Suprapubic skin (tissue), 4 donors: ENCODE measurements around the gene MCF2L2. TPM values are rescaled to one million over a fixed set of nuclear protein-coding genes. Genes with fewer than 3 reads are reported as not detected.

Experiments
- DNase-seq, 2 donors: peaks; one replicate each; pipeline ENCODE4 v3.0.0-alpha.2; 2019; ENCODE audit warnings: low spot score in 2 of 2
- H3K27ac ChIP-seq: fragments of 200-600 bp; sonication (generic); one replicate; pipeline ENCODE4 v1.5.1; 2019
- H3K27me3 ChIP-seq: fragments of 200-600 bp; sonication (generic); one replicate; pipeline ENCODE4 v1.5.1; 2019
- H3K36me3 ChIP-seq: fragments of 200-600 bp; sonication (generic); one replicate; pipeline ENCODE4 v1.5.1; 2019
- H3K4me1 ChIP-seq: fragments of 200-600 bp; sonication (generic); one replicate; pipeline ENCODE4 v1.5.1; 2019
- H3K4me3 ChIP-seq: fragments of 200-600 bp; sonication (generic); one replicate; pipeline ENCODE4 v1.5.1; 2019; ENCODE audit warnings: mild to moderate bottlenecking
- H3K9me3 ChIP-seq: fragments of 200-600 bp; sonication (generic); one replicate; pipeline ENCODE4 v1.5.1; 2019
- EP300 ChIP-seq: sonication (generic); formaldehyde crosslinking; IDR thresholded peaks from one replicate; pipeline ENCODE4 v1.6.1; 2017; ENCODE audit warnings: antibody characterized with exemption
- POLR2A ChIP-seq, 2 donors: fragments of 450-650 bp; IDR thresholded peaks; one replicate each; pipeline ENCODE4 v1.6.1; 2017; ENCODE audit warnings: antibody characterized with exemption in 2 of 2, mild to moderate bottlenecking in 2 of 2, moderate library complexity in 2 of 2
- POLR2AphosphoS5 ChIP-seq, 3 donors: sonication (generic); formaldehyde crosslinking; IDR thresholded peaks; one replicate each; pipeline ENCODE4 v1.6.1; 2017; ENCODE audit warnings: antibody characterized with exemption in 3 of 3
- WGBS: methylation state at CpG from one replicate; pipeline ENCODE4 v1.1.5; 2018; 5-methylcytosine and 5-hydroxymethylcytosine counted together
- total RNA-seq, 4 donors: library from RNA; depleted of rRNA; stranded (reverse); fragments of >200 nt; gene quantifications; one replicate each; pipeline ENCODE4 v1.1.0, GENCODE V29; 2016
- TF ChIP-seq, protein P1 (sequence below), 2 donors: fragments of 200-600 bp in 1 of 2; fragments of 450-650 bp in 1 of 2; sonication (generic) in 1 of 2; IDR thresholded peaks; one replicate each; pipeline ENCODE4 v1.5.1; 2016 to 2019; ENCODE audit warnings: antibody characterized with exemption in 2 of 2, mild to moderate bottlenecking in 1 of 2, moderate library complexity in 1 of 2

MCF2L2 gene
- total RNA-seq, 4 donors from 2014 or later: 0.36 to 2.2 (median 0.64) TPM

DNA sequence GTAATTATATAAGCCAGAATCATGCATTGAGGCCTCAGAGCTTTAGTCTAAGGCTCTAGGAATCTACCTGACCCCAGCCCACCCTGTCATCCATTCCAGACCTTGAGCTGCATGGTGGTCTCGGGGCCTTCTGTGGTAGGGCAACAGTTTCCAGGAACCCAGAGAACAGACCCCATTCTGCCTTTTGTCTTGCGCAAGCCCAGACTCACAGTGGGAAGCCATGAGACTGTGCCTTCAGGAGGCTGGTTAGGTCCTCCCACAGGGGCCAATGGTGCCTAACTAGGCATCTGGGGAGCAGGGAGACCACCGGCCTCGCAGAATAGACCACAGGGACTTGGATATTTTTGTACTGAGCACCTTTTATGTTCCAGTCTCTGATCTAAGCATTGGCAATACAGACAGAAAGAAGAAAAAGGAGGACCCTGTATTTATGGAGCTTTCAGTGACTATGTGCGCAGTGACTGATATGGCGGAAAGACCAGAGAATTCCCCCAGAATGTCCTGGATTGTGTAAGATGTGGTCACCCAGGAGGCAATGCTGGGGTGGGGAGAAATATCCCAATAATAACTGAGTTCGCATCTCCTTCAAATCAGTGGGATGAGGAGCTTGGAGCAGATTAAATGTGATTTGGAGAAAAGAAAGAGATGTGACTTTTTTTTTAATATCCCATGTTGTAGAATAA lies 40.1 kb downstream of the MCF2L2 start:
- WGBS: 90% methylated on average over 7 of the region's 7 CpGs
- H3K4me3 ChIP-seq: no peak overlapping the region
- no peaks in the 10 kb centered on the region for H3K27me3 ChIP-seq
- TF ChIP-seq POLR2A (IDR thresholded peaks at IDR 0.05): no peak
- TF ChIP-seq POLR2AphosphoS5 (IDR thresholded peaks at IDR 0.05): no peak
- TF ChIP-seq EP300: no peak
- H3K36me3 ChIP-seq: no peaks in the 10 kb centered on the region
- no peaks in the 10 kb centered on the region for H3K4me1 ChIP-seq
- DNase-seq: no peak
- no peaks in the 10 kb centered on the region for H3K9me3 ChIP-seq
- H3K27ac ChIP-seq: no peak overlapping the region

DNA sequence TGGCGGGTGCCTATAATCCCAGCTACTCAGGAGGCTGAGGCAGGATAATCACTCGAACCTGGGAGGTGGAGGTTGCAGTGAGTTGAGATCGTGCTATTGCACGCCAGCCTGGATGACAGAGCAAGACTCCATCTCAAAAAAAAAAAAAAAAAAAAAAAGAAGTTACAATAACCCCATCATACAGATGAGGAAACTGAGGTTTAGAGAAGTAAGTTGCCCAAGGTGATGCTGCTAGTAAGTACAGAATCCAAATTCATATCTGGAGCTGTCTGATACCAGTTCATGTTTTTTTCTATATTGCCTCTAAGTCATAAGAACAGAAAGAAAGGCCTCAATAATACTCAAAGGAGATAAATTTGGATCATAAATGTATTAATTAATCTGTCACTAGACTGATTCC lies 40.6 kb downstream of the MCF2L2 start:
- Histone ChIP-seq H3K27ac (no peak overlapping the region), H3K4me3 (no peak overlapping the region), H3K36me3 (no peaks in the 10 kb centered on the region), H3K9me3 (no peaks in the 10 kb centered on the region), H3K4me1 (no peaks in the 10 kb centered on the region), H3K27me3 (no peaks in the 10 kb centered on the region)
- WGBS: 73% methylated on average over 4 of the region's 4 CpGs
- TF ChIP-seq POLR2A (IDR thresholded peaks at IDR 0.05): no peak
- TF ChIP-seq, protein P1, sequence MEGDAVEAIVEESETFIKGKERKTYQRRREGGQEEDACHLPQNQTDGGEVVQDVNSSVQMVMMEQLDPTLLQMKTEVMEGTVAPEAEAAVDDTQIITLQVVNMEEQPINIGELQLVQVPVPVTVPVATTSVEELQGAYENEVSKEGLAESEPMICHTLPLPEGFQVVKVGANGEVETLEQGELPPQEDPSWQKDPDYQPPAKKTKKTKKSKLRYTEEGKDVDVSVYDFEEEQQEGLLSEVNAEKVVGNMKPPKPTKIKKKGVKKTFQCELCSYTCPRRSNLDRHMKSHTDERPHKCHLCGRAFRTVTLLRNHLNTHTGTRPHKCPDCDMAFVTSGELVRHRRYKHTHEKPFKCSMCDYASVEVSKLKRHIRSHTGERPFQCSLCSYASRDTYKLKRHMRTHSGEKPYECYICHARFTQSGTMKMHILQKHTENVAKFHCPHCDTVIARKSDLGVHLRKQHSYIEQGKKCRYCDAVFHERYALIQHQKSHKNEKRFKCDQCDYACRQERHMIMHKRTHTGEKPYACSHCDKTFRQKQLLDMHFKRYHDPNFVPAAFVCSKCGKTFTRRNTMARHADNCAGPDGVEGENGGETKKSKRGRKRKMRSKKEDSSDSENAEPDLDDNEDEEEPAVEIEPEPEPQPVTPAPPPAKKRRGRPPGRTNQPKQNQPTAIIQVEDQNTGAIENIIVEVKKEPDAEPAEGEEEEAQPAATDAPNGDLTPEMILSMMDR (IDR thresholded peaks at IDR 0.05): no peak
- TF ChIP-seq EP300: no peak
- TF ChIP-seq POLR2AphosphoS5 (IDR thresholded peaks at IDR 0.05): no peak
- no peak for DNase-seq

DNA sequence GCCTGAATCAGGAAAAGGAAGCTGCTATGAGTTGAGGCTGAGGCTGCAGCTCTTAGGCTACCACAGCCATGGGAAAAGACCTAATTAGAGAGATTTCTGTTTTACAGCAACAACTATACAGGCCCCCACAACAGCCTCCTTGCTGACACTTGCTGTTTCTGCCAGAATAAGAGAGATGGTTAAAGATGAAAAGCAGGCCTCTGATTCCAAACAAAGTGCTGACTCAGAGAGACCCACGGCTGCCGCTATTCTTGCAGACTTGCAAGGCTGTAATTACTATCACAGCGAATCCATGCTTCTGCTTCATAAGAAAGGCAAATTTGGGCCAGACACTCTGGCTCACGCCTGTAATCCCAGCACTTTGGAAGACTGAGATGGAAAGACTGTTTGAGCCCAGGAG lies 41.8 kb downstream of the MCF2L2 start:
- TF ChIP-seq, protein P1 (IDR thresholded peaks at IDR 0.05): no peak
- TF ChIP-seq EP300 (no peak), POLR2AphosphoS5 (IDR thresholded peaks at IDR 0.05) (no peak), POLR2A (IDR thresholded peaks at IDR 0.05) (no peak)
- no peak overlapping the region for H3K27ac ChIP-seq
- WGBS: 81% methylated on average over 4 of the region's 4 CpGs
- no peak for DNase-seq
- no peak overlapping the region for H3K4me3 ChIP-seq
- H3K9me3 ChIP-seq: no peaks in the 10 kb centered on the region
- H3K27me3 ChIP-seq: no peaks in the 10 kb centered on the region
- no peaks in the 10 kb centered on the region for H3K36me3 ChIP-seq
- no peaks in the 10 kb centered on the region for H3K4me1 ChIP-seq

DNA sequence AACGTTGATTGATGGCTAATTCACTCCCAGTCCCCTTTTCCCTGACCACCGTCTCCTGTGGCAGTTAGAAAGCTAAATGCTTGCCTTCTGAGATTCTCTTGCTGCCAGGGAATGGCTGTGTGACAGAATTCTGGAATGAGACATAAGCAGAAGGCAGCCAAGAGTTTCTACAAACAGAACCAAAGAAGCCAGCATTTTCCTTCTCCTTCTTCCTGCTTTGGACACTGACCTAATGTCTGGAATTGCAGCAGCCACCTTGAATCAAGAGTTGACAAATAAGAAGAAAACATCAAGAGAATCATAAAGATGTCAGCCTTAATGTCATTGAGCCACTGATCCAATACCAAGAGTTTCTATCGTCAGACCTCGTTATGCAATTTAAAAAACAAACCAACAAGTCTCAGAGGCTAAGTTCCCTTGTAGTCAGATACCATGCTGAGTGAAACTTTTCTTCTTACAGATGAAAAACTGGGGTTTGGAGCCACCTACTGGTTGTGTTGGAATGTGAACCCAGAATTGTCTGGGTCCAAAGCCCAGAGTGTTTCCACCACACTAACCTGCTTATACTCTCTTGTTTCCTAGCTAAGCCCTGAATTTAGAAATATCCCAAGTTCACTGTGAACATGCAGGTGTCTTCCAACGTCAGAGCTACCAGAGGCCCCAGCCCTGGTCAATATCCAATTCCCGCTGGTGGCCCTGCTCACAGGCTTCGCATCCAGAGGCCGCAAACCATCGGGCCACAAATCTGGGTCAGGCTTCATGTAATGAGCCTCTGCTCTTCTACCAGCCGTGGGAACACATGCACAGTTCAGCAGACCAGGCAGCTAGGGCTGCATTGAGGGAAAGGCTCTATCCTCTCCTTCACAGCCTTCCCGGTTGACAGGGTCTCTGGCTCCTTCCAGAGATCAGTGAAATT lies 42.5 kb downstream of the MCF2L2 start:
- H3K4me1 ChIP-seq: no peaks in the 10 kb centered on the region
- no peak overlapping the region for H3K27ac ChIP-seq
- H3K27me3 ChIP-seq: no peaks in the 10 kb centered on the region
- H3K9me3 ChIP-seq: no peaks in the 10 kb centered on the region
- H3K4me3 ChIP-seq: no peak overlapping the region
- no peak for DNase-seq
- H3K36me3 ChIP-seq: no peaks in the 10 kb centered on the region
- TF ChIP-seq POLR2A (IDR thresholded peaks at IDR 0.05) (no peak), EP300 (no peak)
- TF ChIP-seq, protein P1 (IDR thresholded peaks at IDR 0.05): peak; percentile 52 to 55
- WGBS: 63% methylated on average over 10 of the region's 11 CpGs

DNA sequence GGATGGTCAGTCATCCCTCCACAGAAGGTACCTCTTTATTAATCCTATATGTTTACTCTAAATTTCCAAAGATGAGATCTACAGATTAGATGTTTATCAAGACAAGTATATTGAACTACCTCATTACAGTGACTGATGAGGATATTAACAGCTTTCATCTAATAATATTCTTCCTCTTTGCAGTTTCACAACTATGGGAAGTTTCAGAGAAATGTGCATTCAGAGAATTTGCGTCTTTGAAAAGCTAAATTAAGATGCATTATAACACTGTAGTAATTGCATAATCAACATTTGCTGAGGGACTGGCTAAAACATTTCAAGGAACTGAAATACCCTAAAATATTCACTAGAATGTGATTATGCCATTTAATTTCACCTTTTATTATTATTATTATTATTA lies 46.7 kb downstream of the MCF2L2 start:
- Histone ChIP-seq H3K36me3 (no peaks in the 10 kb centered on the region), H3K27ac (no peak overlapping the region), H3K4me3 (no peak overlapping the region), H3K9me3 (no peaks in the 10 kb centered on the region), H3K27me3 (no peaks in the 10 kb centered on the region), H3K4me1 (no peaks in the 10 kb centered on the region)
- TF ChIP-seq, protein P1 (IDR thresholded peaks at IDR 0.05): no peak
- TF ChIP-seq POLR2AphosphoS5 (IDR thresholded peaks at IDR 0.05): no peak
- TF ChIP-seq POLR2A (IDR thresholded peaks at IDR 0.05): no peak
- no peak for TF ChIP-seq EP300
- 63% methylated on average over 1 of the region's 1 CpG for WGBS
- DNase-seq: no peak
